Mucosa of descending colon (tissue), 3 donors: ENCODE data around the gene POU4F2. TPM values are rescaled to one million over a fixed set of nuclear protein-coding genes. Genes with fewer than 3 reads are reported as not detected.

Experiments used
- ATAC-seq: fragments of 200-7000 bp; cut with Tn5 transposase; one replicate; pipeline ENCODE4 v1.9.1; 2020; ENCODE audit warnings: mild to moderate bottlenecking, moderate library complexity
- DNase-seq, 3 donors: peaks; one replicate each; pipeline ENCODE4 v3.0.0-alpha.2; 2020
- H3K36me3 ChIP-seq: fragments of 200-600 bp; one replicate; pipeline ENCODE4 v1.8.0; 2021; ENCODE audit warnings: low read depth, mild to moderate bottlenecking
- H3K4me1 ChIP-seq: fragments of 200-600 bp; one replicate; pipeline ENCODE4 v1.8.0; 2021; ENCODE audit warnings: low read depth, mild to moderate bottlenecking
- H3K4me3 ChIP-seq: fragments of 200-600 bp; one replicate; pipeline ENCODE4 v1.8.0; 2021; ENCODE audit warnings: mild to moderate bottlenecking
- H3K9me3 ChIP-seq: fragments of 200-600 bp; one replicate; pipeline ENCODE4 v1.8.0; 2021; ENCODE audit warnings: mild to moderate bottlenecking
- CTCF ChIP-seq: fragments of 200-600 bp; IDR thresholded peaks from one replicate; pipeline ENCODE4 v1.8.0; 2022; ENCODE audit warnings: antibody characterized with exemption, mild to moderate bottlenecking
- intact Hi-C, 2 donors: fragments of 100-400 bp; cut with DNase I in 1 of 2; cut with micrococcal nuclease in 1 of 2; formaldehyde crosslinking; loops; one replicate each; pipeline versions ENCODE4 v1.11.0 to v1.11.1; 2022; cut with DNase I, micrococcal nuclease
- total RNA-seq, 3 donors: library from RNA; stranded (reverse); fragmentation: NEBNext Ultra II Directional in 2 of 3; extraction: Animal tissue kit (Norgen Biotek cat#: 25700) in 2 of 3; gene quantifications; one replicate each; pipeline versions ENCODE4 v1.2.1 to v1.2.4, GENCODE V29; 2021 to 2023
- donor health status: DM: no; HTN: no; CAD: no; lungs with moderate emphysema.
- donor health status: DM: no; HTN: no; CAD: no.
- donor health status: DM: no; HTN: yes; CAD: no.

POU4F2 gene
- total RNA-seq, 3 donors from 2014 or later = not detected

GRCh38 chr4:146647615-146648460 is 9.1 kb downstream of the POU4F2 start:
- TF ChIP-seq CTCF = no peak
- intact Hi-C loops = no loop called here
- Histone ChIP-seq H3K4me1 (no peaks in the 10 kb centered on the region), H3K4me3 (no peak overlapping the region), H3K9me3 (no peaks in the 10 kb centered on the region), H3K36me3 (no peaks in the 10 kb centered on the region)
- no peak for ATAC-seq
- no peak for DNase-seq

DNA sequence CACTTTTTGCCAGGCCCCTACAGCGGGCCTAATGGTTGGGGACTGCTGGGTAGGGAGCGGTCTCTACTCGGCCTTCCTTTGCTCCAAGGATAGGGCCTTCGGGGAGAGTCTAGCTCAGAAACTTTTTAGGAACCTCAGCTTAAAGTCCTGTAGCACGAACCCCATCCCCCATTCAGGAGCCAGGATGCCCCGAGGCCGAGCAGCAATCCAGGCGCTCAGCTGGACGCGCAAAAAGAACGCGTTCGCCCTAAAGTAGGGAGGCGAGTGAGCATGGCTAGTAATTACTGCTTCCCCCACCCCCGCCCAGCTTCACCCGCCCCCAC is 9.7 kb downstream of the POU4F2 start:
- H3K4me3 ChIP-seq = no peak overlapping the region
- H3K36me3 ChIP-seq = no peaks in the 10 kb centered on the region
- no peaks in the 10 kb centered on the region for H3K9me3 ChIP-seq
- no peak for DNase-seq
- ATAC-seq = no peak
- no peaks in the 10 kb centered on the region for H3K4me1 ChIP-seq
- TF ChIP-seq CTCF = no peak
- intact Hi-C loops = no loop called here

DNA sequence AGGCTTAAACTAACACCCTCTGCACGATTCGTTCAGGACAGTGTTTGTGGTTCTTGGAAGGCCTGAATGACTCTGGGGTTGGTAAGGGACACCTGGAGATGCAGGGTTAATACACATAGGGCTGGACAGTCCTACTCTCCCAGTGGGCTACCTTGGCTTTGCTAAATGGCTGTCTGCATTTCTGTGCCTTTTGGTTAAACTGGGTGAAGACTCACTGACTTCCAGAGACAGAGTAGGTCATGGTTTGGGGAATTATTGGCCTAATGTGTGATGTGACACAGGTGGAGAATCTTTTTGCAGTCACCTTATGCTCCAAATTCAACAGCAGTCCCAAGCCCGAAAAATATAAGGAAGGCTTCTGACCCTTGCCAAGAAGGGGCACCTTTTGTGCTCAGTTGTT is 10.5 kb downstream of the POU4F2 start:
- H3K4me1 ChIP-seq = no peaks in the 10 kb centered on the region
- DNase-seq = no peak
- no peak for ATAC-seq
- no peak overlapping the region for H3K4me3 ChIP-seq
- TF ChIP-seq CTCF = no peak
- H3K36me3 ChIP-seq = no peaks in the 10 kb centered on the region
- no peaks in the 10 kb centered on the region for H3K9me3 ChIP-seq
- intact Hi-C loops = no loop called here

DNA sequence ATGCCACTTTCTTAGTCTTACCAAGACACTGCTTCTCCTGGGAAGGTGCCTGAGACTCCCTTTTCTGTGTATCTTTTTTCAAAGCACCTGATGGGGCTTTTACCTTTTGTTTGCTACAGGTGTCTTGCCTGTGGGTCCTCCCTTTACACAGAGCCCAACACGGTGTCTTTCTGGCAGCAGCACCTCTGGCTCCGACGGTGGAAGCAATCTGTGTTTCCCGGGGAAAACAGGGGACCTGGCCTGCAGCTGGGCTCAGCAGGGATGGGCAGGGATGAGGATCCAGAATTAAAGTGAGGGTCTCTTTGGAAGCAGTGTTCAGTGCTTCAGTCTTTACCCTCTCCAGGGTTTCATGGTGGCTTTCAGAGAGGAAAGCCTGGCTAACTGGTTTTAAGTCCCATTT is 11.3 kb downstream of the POU4F2 start:
- Histone ChIP-seq H3K4me1 (no peaks in the 10 kb centered on the region), H3K36me3 (no peaks in the 10 kb centered on the region), H3K4me3 (no peak overlapping the region), H3K9me3 (no peaks in the 10 kb centered on the region)
- ATAC-seq (no peak), DNase-seq (no peak)
- intact Hi-C loops = no loop called here
- no peak for TF ChIP-seq CTCF

DNA sequence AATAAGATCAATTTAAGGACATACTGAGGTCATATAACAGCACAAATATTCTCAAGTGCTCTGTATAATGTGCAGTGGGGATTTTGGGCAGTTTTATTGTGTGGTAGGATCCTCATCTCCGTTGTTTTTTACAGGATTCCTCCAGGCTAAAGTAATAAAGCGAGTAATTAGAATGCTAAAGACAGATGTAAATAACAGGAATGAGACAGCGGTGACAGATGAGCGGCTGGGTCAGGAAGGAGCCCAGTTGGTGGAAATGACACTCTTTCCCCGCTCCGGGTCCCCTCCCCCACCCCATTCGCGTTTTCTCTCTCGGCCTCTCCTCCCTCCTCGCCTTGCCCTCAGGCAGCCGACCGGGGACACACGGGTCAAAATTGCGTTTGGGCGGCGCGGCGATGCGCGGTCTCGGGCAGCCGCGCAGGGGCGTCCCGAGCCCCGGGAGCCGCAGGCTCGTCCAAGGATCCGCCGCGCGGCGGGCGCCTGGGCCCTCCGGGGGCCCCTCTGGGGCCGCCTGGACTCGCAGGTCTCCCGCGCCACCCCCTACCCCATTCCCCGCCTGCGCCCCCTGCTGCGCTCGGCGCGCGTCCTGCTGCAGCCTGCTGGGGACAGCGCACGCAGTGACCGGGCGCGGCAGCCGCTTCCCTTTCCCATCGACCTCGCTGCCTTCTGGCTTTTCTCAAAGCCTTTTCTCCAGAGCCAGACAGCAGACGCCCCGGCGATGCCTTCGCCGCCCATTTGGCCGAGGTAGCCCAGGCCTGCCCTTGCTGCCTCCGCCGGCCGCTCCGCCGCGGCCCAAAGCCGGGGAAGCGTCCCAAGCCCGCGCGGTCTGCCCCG is 16.2 kb downstream of the POU4F2 start:
- Histone ChIP-seq H3K9me3 (no peaks in the 10 kb centered on the region), H3K4me1 (no peaks in the 10 kb centered on the region), H3K36me3 (no peaks in the 10 kb centered on the region), H3K4me3 (no peak overlapping the region)
- DNase-seq = no peak
- no peak for TF ChIP-seq CTCF
- intact Hi-C loops = no loop called here
- ATAC-seq = no peak
